Activated CD8-positive, alpha-beta memory T cell treated with anti-CD3 and anti-CD28 coated beads, Interleukin-2, amount 50 U/mL, for 24 hours (primary cell): ENCODE measurements around the gene STOML1.
"Not testable (repeated sequence)": the region's sequence is repeated elsewhere in the genome, so short reads cannot be mapped to it uniquely, and the experiment has no call there.

Source experiments
- DNase-seq: peaks from one replicate; pipeline ENCODE4 v3.0.0-alpha.2; 2020; ENCODE audit errors: extremely low read depth

STOML1 gene

DNA sequence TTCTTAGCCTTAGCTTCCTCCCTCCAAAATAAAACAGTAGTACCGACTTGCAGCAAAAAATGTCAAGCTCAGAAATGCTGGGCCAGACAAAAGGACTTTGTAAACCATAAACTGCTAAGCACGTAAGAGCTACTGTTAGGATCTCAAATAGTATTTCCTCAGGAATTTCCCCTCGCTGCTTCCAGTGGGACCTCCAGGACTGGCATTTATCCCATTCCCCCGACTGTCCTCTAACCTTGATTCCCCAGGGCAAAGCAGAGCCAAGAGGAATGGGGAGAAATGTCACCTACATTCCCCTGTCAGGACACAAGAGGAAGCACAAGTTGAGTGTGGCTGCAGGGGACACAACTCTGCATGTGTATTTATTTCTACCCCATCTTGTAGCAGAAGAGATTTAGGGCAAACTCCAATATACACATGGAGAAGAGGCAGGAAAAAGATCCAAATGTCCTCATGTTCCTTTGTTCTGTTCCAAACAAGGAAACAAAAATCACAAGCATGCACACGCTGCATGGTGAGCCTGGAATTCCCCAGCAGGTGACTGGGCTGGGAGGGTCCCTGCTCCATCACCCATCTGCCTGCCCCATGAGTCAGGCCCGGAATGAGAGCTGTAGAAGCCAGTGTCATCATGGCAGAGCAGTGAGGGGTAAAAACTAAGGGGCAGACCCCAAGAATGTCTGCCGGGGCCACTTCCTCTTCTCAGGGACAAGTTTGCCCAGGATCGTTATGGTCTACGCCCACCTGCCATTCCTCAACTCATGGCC, 4.2 kb downstream of the STOML1 start:
- DNase-seq: no peak

DNA sequence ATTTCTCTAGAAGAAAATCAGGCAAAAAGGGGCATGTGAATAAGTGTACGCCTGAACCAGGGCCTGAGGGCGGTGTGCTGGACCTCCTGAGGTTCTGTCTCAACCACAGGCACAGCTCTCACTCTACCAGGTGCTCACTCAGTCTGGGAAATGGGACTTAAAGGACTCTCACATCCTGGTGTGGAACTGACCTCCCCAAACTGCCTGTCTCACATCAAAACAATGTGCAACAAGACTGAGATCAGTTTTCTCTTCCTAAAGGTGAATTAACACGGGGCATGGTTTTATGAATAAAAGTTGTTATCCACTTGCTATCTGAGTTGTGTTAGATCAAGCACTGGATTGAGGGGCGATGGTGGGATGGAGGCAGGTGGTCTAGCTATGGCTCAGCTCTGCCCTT, 4.8 kb downstream of the STOML1 start:
- no peak for DNase-seq

DNA sequence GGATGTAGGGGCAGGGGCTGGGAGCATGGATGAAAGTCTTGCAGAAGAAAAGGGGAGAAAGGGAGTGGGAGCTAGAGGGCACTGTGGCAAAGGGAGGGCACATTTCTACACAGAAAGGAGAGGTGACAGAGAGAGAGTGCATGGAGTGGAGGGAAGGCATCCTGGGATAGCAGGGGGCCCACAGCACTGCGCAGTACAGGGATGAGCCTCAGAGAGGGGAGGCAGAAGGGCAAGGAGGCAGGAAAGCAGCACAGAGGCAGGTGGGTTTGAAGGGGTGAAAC, 5.4 kb downstream of the STOML1 start:
- no peak for DNase-seq

DNA sequence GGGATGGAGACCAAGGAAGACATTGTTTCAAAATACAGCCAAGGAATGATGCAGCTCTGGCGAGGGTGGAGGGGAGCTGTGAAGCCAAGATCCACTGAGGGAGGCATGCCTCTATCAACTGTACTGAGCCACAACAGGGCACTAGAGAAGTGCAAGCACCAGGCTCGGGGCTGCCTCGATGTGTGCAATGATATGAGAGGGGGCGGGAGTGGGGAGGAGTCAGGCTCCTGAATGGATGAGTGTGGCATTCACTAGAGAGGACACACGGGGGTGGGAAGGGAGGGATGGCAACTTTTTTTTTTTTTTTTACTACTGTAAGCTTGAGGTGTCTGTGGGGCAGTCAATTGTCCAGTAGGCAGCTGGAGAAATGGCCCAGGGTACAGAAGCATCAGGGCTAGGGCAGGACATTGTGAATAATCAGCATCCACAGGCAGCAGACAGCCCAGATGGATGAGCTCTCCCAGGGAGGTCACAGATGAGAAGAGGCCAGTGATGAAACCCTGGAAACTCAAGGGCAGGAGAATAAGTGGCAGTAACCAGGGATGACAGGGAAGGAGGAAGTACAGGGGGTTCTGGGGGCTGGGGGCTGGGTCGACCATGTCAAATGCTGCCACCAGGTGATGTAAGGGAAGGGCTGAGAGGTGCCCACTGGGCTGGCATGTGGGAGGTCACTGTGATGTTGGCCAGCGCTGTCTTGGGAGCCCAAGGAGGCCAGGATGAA, 5.9 kb downstream of the STOML1 start:
- DNase-seq: no peak

DNA sequence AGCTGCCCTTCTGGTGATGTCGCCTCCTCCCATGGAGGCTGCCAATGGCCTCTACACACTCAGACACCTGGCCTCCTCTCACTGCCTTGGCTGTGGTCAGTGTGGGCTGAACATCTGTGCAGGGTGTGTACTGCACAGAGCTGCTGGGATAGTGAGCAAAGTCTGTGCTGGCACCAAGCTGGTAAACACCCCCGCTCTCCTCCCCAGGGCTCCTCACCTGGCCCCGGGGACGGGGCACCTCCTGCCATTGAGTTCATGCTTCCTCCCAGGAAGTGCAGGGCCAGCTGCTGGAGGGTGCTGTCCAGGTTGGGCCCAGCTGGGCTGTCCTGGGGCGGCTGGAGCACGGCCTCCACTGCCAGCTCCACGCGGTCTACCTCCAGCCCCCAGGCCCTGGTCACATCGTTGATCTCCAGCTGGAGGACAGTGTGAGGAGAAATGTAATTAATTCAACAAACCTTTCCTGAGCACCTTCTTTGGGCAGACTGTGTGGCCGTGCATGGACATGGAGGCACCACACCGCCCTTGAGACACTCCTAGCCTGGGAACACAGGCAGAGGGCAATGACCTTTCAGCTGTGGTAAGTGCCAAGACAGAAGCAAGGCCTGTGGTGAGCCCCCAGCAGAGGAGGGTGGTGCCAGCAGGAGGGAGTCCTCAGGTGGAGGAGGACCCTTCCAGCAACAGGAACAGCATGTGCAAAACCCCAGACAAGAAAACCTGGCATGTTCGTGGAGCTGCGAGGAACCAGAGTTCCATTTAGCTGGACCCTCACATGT, 6.8 kb downstream of the STOML1 start:
- DNase-seq: no peak

DNA sequence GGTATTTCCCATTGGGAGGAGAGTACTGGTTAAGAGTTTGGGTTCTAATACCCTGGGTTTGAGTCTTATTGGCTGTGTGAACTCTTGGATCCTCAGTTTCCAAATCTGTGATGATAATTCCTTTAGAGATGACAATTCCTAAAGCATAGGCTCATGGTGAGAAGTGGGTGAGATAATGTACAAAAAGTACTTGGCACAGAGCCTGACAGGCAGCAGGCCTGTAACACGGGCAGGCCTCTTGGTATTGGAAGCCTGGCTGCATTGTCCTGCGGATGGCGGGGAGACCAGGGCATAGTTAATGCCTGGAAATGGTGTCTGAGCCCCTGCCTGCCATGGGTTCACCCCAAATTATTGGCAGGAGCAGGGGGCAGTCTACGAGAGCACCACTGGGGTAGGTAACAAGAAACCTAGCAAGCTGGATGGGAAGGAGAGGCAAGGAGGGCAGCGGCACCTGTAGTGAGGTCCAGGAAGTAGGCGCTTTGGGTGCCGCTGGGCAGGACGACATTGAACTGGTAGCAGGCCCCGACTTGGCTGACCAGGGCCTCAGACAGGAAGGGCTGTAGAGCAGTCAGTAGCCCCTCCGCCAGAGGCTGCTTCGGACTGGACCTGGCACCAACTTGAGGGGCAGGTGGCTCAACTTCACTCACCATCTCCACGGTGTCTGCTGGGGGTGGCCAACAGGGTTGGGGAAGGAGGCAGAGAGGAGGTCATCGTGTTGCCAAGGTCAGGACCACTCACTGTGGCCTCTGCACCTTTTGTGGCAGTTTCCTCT, 7.7 kb downstream of the STOML1 start:
- no peak for DNase-seq

DNA sequence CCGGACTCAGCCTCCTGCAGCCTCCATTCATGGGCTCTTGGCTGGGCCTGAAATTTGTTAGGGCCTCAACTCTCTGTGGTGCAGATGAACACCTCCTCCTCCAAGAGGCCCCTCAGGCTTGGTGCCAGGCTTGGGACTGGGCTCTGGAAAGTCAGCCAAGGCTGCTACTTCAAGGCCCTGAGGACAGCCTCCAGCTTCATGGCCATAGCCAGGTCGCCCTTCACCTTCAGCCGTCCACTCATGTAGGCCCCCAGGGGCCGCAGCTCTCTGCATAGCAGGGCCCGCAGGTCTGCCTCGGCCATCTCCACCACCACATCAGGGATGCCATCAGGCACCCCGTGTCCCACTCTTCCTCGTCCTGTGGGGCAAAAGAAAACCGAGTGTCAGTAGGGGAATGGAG, 8.3 kb downstream of the STOML1 start:
- DNase-seq: no peak

DNA sequence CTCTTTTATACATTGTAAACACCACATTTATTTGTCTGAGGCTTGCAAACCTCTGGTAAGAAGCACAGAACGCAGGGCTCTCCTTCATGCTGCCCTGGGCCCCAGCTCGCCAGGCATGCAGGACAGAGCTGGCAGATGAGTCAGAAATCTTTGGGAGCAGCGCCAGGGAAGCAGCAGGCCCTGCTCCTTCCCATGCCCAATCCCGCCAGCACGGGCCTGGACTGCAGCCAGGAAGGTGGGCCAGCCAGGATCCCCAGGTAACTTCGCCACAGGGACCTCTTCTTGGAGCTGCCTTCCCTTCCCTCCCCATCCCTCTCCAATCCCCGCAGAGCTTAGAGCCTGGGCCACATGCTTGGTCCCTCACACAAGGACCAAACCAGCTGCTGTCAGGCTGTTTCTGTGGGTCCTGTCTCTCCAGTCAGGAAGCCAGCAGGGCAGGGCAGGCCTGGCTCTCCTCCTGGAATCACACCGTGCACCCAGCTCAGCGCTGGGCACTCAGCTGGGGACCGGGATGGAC, 8.8 kb downstream of the STOML1 start:
- no peak for DNase-seq

DNA sequence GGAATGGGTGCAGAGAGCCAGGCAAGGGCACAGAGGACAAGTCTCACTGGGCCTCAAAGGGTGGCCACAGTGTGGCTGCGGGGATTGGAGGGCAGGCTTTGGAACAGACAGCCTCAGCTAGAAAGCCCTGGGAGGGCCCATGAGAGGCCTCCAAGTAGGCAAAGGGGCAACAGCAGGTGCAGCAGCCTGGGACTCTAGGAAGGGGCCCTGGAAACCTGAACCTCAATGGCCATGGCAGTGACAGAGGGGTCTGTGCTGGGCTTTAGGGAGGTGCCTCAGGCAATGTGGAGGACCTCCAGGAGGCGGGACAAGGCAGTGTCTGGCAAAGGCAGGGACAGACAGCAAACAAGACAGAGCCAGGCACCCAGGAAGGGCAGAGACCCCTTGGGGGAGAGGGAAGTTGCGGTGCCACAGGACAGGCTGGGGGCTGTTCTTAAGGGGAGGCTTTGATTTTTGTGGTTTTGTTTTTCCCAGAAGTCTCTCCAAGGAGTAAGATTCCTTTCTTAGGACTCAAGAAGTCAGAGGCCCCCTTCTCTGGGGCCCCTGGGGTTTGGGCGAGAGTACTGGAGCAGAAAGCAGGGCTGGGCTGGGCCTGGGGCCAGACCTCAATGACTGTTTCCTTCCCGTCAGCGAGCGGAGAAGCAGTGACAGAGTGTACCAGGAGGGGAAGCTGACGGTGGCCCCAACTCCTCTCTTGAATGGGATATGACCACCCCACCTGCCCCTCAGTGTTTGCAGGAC, 9.7 kb downstream of the STOML1 start:
- no peak for DNase-seq

DNA sequence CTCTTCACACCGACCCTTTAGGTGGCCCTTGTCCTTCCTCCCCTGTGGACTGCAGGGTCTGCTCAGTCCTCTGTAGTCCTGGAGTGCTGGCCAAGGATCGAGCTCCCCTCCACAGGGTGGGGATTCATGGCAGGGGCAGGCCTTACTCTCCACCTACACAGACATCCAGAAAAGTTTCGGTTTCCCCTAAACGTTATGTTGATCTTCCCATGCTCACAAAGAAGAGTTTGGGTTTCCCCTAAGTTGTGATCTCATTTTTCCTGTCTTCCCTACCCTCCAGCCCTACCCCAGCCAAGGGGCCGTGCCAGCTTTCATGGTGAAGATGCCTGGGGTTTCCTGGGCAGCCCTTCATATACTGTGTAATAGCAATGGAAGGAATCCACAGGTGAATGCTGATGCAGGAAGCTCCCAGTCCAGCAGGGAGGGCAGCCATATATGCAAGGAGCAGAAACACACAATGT, 10.3 kb downstream of the STOML1 start:
- DNase-seq: no peak

DNA sequence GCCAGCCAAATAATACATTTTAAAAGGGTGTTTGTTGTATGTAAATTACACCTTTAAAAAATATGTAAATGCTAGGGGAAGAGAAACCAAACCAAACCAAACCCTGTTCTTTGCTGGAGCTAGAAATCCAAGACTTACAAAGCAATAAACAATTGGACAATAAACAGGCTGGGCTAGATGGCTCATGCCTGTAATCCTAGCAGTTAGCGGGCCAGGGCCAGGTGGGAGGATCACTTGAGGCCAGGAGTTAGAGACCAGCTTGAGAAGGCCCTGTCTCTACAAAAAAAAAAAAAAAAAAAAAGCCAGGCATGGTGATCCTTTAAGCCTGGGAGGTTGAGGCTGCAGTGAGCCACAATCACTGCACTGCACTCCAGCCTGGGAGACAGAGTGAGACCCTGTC, 12.5 kb downstream of the STOML1 start:
- no peak for DNase-seq

DNA sequence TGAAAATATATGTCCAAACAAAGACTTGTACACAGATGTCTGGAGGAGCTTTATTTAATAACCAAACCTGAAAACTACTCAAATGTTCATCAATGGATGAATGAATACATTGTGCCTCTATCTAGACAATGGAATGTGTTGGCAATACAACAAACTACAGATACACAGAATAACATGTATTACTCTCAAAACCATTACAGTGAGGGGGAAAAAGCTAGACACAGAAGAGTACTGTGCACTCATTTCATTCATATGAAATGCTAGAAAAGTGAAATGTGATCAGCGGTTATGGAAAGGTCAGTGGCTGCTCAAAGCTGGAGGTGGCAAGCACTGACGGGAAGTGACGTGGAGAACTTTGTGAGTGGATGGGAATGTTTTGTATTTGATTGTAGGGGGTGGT, 13.2 kb downstream of the STOML1 start:
- DNase-seq: no peak

DNA sequence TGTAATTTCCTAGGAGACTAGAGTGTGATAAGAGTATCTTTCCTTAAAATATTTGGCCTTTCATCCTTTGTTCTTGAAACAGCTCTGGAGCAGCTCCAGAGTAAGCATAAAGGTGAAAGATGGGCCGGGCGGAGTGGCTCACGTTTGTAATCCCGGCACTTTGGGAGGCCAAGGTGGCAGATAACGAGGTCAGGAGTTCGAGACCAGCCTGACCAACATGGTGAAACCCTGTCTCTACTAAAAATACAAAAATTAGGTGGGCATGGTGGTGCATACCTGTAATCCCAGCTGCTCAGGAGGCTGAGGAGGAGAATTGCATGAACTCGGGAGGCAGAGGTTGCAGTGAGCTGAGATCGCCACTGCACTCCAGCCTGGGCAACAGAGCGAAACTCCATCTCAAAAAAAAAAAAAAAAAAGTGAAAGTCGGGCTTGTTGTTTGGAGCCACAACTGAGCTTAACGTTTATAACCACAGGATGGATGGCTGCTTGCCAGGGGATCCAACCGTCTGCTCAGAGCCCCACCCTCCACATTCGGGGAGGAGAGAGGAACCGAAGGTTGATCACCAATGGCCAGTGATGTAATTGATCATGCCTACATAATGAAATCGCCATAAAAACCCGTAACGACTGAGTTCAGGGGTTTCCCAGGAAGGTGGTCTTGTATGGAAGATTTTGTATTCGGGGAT, 16.5 kb downstream of the STOML1 start:
- DNase-seq: not testable (repeated sequence)

DNA sequence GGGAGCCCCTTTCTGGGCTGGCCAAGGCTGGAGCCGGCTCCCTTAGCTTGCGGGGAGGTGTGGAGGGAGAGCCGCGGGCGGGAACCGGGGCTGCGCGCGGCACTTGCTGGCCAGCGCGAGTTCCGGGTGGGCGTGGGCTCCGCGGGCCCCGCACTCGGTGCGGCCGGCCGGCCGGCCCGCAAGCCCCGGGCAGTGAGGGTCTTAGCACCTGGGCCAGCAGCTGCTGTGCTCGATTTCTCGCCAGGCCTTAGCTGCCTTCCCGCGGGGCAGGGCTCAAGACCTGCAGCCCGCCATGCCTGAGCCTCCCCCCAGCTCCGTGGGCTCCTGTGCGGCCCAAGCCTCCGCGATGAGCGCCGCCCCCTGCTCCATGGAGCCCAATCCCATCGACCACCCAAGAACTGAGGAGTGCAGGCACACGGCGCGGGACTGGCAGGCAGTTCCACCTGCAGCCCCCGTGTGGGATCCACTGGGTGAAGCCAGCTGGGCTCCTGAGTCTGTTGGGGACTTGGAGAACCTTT, 18.4 kb downstream of the STOML1 start:
- DNase-seq: not testable (repeated sequence)

DNA sequence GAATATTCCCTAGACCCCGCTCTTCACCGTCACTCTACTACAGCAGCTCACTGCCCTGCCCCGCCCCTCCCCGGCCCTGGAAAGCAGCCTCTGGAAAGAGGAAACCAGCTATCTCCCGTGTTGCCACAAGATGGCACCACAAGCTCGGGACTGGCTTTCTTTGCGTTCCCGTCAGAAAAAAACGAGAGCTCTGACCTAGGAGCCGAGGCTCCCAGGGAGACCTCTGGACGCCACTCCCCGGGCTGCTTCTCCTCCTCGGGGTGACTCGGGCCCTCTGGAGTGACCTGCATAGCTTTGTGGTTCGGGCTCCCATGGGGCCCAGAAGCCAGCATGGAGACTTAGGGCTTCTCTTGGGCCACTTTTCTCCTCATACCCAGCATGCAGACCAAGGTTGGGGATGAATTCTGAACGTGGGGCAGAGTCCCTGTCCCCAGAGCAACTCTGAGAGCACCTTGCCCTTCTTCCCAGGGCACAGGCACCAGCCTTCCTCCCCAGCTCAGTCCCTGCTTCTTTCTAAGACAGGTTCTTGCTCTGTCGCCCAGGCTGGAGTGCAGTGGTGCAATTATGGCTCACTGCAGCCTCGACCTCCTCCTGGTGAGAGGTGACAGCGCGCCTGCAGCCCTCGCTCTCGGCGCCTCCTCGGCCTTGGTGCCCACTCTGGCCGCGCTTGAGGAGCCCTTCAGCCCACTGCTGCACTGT, 19.0 kb downstream of the STOML1 start:
- DNase-seq: peak; percentile 56

DNA sequence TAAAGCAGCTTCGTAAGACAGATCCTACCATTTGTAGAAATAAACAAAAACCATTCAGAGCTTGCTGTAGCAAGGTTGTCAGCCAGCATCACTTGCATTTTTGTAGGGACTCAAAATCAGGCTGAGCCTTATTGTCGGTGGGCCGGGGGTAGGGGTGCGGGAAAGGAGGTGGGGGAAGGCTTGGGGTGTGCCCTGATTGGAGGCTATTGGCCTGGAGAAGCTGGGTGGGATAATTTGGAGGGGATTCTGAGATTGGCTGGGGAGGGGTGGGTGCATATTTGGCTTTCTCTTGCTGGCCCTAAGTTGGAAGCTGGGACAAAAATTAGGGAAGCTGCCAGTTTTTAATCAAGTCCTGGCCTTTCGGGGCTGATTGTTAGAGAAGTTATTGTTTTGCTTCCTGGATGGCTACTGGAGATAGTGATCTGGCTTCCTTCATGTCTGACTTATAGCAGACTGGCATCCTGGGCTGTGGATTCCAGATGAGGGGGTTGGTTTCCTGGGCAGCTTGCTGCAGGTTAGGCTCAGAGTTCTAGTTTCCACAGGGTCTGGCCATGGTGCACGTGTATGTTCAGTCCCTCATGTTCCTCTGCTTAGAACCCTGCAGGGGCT, 22.8 kb downstream of the STOML1 start:
- DNase-seq: no peak

DNA sequence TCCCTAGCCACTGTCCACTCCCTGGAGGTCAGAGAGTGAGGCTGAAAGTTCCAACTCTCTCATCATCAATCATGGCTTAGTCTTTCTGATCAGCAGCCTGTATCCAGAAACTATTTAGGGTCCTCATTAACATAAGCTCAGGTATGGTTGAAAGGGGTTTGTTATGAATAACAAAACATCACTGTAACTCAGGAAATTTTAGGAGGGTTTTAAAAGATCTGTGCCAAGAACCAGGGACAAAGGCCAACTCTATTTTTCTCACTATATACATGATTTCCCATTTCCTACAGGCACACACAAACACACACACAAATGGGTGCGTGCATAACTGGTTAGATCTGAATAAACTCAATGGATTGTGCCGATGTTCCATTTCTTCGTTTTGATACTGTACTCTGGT, 23.6 kb downstream of the STOML1 start:
- no peak for DNase-seq

DNA sequence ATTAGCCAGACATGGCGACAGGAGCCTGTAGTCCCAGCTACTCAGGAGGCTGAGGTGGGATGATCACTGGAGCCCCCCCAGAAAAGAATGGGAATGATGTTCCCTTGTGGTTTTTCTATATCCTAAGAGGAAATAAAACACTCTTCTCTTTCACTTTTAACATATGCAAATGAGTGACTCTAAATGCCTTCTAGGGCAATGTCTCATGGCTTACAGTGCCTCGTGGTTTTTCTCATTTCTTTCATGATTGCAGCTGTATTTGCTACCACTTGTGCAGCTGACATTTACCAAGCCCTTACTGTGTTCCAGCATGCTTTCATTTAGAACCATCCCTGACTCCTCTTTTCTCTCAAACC, 26.4 kb downstream of the STOML1 start:
- no peak for DNase-seq

DNA sequence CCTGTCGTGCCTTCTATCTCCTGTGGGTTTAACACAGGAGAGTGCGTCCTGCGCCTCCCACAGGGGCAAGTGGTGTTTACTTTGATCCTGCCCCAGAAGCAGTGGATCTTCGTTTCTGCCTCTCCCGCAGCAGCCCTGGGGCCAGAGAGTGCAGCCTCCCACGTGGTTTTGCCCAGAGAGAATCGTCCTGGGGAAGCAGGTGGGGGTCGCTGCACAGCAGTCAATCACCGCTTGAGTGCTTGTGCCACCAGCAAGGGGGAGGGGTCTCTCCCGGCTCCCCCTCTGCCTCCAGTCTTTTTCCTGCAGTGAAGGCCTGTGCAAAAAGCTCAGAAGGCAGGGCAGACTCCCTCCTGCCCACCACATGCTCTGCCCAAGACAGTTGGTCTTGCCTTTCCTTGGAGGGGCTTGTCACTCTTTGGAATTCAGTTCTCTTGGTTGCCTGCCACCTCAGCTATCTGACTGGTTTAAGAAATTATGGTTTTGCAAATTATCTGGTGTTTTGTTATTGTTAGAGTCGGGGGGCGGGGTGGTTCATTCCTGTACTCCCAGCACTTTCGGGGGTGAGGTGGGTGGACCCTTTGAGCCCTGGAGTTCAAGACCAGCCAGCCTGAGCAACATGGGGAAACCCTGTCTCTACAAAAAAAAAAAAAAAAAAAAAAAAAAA, 26.9 kb downstream of the STOML1 start:
- DNase-seq: peak; percentile 30
